Mesenchymal stem cell (in vitro differentiated cells and primary cell): ENCODE data around the gene DUSP9.

Experiments
- DNase-seq: peaks from one replicate; pipeline ENCODE4 v3.0.0-alpha.2; 2013
- H2AFZ ChIP-seq: one replicate; pipeline ENCODE4 v1.6.1; 2013; ENCODE audit warnings: low read depth, mild to moderate bottlenecking, control low read depth, inconsistent platforms, low read length, moderate library complexity
- H2AK5ac ChIP-seq: 2 replicates; pipeline ENCODE4 v1.6.1; 2013; ENCODE audit warnings: low read length, moderate library complexity, mild to moderate bottlenecking, inconsistent platforms; ENCODE audit not compliant: severe bottlenecking
- H2BK120ac ChIP-seq: one replicate; pipeline ENCODE4 v1.6.1; 2013; ENCODE audit warnings: low read depth, mild to moderate bottlenecking, inconsistent platforms, low read length, moderate library complexity
- H2BK12ac ChIP-seq, 2 experiments: one replicate each; pipeline ENCODE4 v1.6.1; 2013; ENCODE audit warnings: inconsistent platforms in 2 of 2, low read length in 2 of 2, mild to moderate bottlenecking in 2 of 2, moderate library complexity in 2 of 2, control low read depth in 1 of 2
- H2BK15ac ChIP-seq: one replicate; pipeline ENCODE4 v1.6.1; 2013; ENCODE audit warnings: mild to moderate bottlenecking, low read depth, inconsistent platforms; ENCODE audit not compliant: poor library complexity, severe bottlenecking
- H2BK5ac ChIP-seq: 2 replicates; pipeline ENCODE4 v1.6.1; 2013; ENCODE audit warnings: low read depth, mild to moderate bottlenecking, low read length, control low read depth, inconsistent platforms; ENCODE audit not compliant: poor library complexity, severe bottlenecking
- H3K14ac ChIP-seq, 2 experiments: one replicate each; pipeline ENCODE4 v1.6.1; 2013; ENCODE audit warnings: inconsistent platforms in 2 of 2, low read length in 2 of 2, control low read depth in 1 of 2, mild to moderate bottlenecking in 1 of 2, moderate library complexity in 1 of 2
- H3K18ac ChIP-seq, 2 experiments: one replicate each; pipeline ENCODE4 v1.6.1; 2013; ENCODE audit warnings: inconsistent platforms in 2 of 2, low read length in 2 of 2, control low read depth in 1 of 2, low read depth in 1 of 2, mild to moderate bottlenecking in 1 of 2
- H3K23ac ChIP-seq, 2 experiments: one replicate each; pipeline ENCODE4 v1.6.1; 2013; ENCODE audit warnings: inconsistent platforms in 2 of 2, low read length in 2 of 2, mild to moderate bottlenecking in 2 of 2, moderate library complexity in 2 of 2, control low read depth in 1 of 2
- H3K27ac ChIP-seq: 2 replicates; pipeline ENCODE4 v1.5.1; 2013; ENCODE audit warnings: mild to moderate bottlenecking, moderate library complexity, low read length, control low read depth, inconsistent platforms; ENCODE audit not compliant: poor library complexity, severe bottlenecking
- H3K27me3 ChIP-seq, 2 experiments: 2 replicates each; pipeline versions ENCODE4 v1.6.1 to v1.7.0; 2013; ENCODE audit warnings: low read length in 2 of 2, mild to moderate bottlenecking in 2 of 2, moderate library complexity in 2 of 2, control low read depth in 1 of 2, inconsistent platforms in 1 of 2; ENCODE audit not compliant: control insufficient read depth in 1 of 2, insufficient read depth in 1 of 2
- H3K36me3 ChIP-seq, 2 experiments: 2 replicates each; pipeline versions ENCODE4 v1.6.1 to v1.7.0; 2013; ENCODE audit warnings: low read length in 2 of 2, control low read depth in 1 of 2, inconsistent platforms in 1 of 2, low read depth in 1 of 2, mild to moderate bottlenecking in 1 of 2; ENCODE audit not compliant: insufficient read depth in 2 of 2, control insufficient read depth in 1 of 2
- H3K4ac ChIP-seq, 2 experiments: one replicate each; pipeline ENCODE4 v1.6.1; 2013; ENCODE audit warnings: inconsistent platforms in 2 of 2, low read length in 2 of 2, mild to moderate bottlenecking in 2 of 2, moderate library complexity in 2 of 2, control low read depth in 1 of 2, low read depth in 1 of 2
- H3K4me1 ChIP-seq: 2 replicates; pipeline ENCODE4 v1.6.1; 2013; ENCODE audit warnings: low read depth, low read length, control low read depth; ENCODE audit not compliant: control insufficient read depth, insufficient read depth
- H3K4me2 ChIP-seq: 2 replicates; pipeline ENCODE4 v1.6.1; 2013; ENCODE audit warnings: low read length, mild to moderate bottlenecking, inconsistent platforms; ENCODE audit not compliant: poor library complexity, severe bottlenecking
- H3K4me3 ChIP-seq, 2 experiments: 2 replicates each; pipeline versions ENCODE4 v1.5.1 to v1.7.0; 2013; ENCODE audit warnings: low read length in 2 of 2, mild to moderate bottlenecking in 2 of 2, control low read depth in 1 of 2, low read depth in 1 of 2; ENCODE audit not compliant: insufficient read depth in 1 of 2
- H3K79me1 ChIP-seq: replicated peaks from 2 replicates; pipeline ENCODE4 v1.6.1; 2013; ENCODE audit warnings: mild to moderate bottlenecking, control low read depth, low read length, inconsistent platforms; ENCODE audit not compliant: poor library complexity, severe bottlenecking
- H3K9ac ChIP-seq: 2 replicates; pipeline ENCODE4 v1.7.0; 2013; ENCODE audit warnings: mild to moderate bottlenecking, low read length, moderate library complexity
- H3K9me3 ChIP-seq: 2 replicates; pipeline ENCODE4 v1.7.0; 2013; ENCODE audit warnings: mild to moderate bottlenecking, low read length; ENCODE audit not compliant: control insufficient read depth
- H4K8ac ChIP-seq: one replicate; pipeline ENCODE4 v1.6.1; 2013; ENCODE audit warnings: inconsistent platforms, mild to moderate bottlenecking, low read length, moderate library complexity
- H4K91ac ChIP-seq: one replicate; pipeline ENCODE4 v1.6.1; 2013; ENCODE audit warnings: mild to moderate bottlenecking, low read length, inconsistent platforms
- WGBS: methylation state at CpG from one replicate; pipeline ENCODE4 v1.1.7; 2013; ENCODE audit warnings: mixed read lengths; 5-methylcytosine and 5-hydroxymethylcytosine counted together

The DUSP9 gene

DNA sequence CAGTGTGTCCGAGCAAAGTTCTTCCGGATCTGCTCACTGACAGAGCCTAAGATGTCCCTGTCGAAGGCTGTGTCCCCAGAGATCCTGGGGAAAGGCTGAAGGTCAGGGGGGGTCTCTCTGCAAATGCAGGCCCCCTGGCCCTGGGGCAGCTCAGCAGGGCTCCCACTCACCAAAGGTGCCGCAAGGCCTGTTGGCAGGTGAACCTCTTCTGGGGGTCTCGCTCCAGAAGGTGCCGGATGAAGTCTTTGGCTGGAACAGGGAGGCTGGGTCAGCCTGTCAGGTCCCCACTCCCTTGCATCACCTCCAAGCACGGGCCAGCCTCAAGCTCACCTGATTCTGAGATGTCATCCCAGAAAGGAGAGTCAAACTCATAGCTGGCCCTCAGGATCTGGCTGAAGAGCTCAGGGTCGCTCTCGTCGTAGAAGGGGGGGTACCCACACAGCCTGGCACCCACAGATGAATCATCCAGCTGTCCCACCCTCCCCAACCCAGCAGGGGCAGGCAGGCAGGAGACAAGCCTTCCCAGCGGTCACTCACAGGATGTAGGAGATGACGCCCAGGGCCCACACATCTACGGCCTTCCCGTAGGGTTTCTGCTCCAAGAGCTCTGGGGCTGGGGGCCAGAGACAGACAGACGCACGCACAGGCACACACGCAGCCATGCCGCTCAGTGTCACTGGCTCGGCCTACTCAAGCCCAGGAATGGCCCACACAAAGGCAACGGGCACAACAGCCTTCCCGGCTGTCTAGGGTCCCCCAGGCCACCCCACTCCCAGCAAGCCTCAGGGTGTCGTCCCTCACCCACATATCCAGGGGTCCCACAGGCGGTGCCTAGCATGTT, 24.0 kb downstream of the DUSP9 start:
- Histone ChIP-seq H3K27me3 (peaks cover 17 to 66% of the 10 kb centered on the region in 2 experiments), H3K4ac (no peak overlapping the region), H3K79me1 (no peaks in the 10 kb centered on the region), H3K23ac (no peak overlapping the region), H4K91ac (no peak overlapping the region), H2BK5ac (no peak overlapping the region), H3K4me1 (peaks cover 5% of the 10 kb centered on the region), H3K9ac (no peak overlapping the region), H4K8ac (no peak overlapping the region), H2BK12ac (no peak overlapping the region), H3K36me3 (no peaks in the 10 kb centered on the region), H2AK5ac (no peak overlapping the region), H3K4me2 (no peak overlapping the region), H2AFZ (no peak overlapping the region), H3K4me3 (no peak overlapping the region), H2BK15ac (no peak overlapping the region), H3K27ac (no peak overlapping the region), H2BK120ac (no peak overlapping the region), H3K9me3 (peaks cover 7% of the 10 kb centered on the region), H3K18ac (no peak overlapping the region), H3K14ac (no peak overlapping the region)
- 93% methylated on average over 19 of the region's 23 CpGs for WGBS
- DNase-seq, result no peak

DNA sequence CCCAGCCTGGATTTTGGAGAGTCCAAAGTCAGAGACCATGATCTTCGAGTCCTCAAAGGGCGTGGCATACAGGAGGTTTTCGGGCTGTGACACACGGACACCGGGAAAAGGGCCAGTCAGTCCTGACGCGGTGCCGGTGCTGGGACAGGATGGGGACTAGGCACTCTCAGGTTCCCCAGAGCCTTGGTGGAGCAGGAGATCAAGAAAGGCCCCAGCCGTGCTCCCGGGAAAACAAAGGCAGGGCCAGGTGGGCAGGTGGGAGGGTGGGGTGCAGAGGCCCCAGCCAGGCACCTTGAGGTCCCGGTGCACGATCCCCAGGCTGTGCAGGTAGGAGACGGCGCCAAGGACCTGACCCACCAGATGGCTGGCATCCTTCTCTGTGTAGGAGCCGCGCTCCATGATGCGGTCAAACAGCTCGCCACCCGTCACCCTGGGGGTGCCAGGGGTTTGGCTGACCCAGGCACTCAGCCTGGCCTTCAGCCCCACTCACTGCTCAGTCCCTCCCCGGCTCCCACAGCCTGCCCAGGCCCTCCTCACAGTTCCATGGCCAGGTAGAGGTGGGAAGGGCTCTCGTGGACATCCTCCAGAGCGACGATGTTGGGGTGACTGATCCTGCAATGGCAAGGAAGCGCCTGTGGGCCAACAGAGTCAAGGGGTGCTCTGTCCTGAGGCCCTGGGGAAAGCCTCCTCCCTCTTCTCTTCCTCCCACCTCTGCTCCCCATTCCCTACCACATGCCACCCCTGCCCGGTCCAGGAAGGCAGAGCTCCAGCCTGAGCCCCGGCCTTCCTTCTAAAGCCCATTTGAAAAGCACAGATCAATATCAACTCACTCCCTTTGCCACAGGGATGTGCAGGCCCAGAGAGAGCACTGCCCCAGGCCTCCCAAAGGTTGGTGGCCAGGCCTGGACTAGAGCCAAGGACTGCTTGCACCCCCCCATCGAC, 24.9 kb downstream of the DUSP9 start:
- Histone ChIP-seq H2AK5ac (no peak overlapping the region), H3K36me3 (no peaks in the 10 kb centered on the region), H3K4me1 (peaks cover 5% of the 10 kb centered on the region), H3K9ac (no peak overlapping the region), H2AFZ (no peak overlapping the region), H3K18ac (no peak overlapping the region), H2BK15ac (no peak overlapping the region), H3K9me3 (peaks cover 2% of the 10 kb centered on the region), H3K14ac (no peak overlapping the region), H3K79me1 (no peaks in the 10 kb centered on the region), H3K4me2 (no peak overlapping the region), H3K27me3 (peaks cover 17 to 61% of the 10 kb centered on the region in 2 experiments), H4K91ac (no peak overlapping the region), H2BK12ac (no peak overlapping the region), H3K4ac (no peak overlapping the region), H3K27ac (no peak overlapping the region), H3K23ac (no peak overlapping the region), H4K8ac (no peak overlapping the region), H2BK120ac (no peak overlapping the region), H3K4me3 (no peak overlapping the region), H2BK5ac (no peak overlapping the region)
- DNase-seq, result no peak
- WGBS, result 91% methylated on average over 20 of the region's 27 CpGs

DNA sequence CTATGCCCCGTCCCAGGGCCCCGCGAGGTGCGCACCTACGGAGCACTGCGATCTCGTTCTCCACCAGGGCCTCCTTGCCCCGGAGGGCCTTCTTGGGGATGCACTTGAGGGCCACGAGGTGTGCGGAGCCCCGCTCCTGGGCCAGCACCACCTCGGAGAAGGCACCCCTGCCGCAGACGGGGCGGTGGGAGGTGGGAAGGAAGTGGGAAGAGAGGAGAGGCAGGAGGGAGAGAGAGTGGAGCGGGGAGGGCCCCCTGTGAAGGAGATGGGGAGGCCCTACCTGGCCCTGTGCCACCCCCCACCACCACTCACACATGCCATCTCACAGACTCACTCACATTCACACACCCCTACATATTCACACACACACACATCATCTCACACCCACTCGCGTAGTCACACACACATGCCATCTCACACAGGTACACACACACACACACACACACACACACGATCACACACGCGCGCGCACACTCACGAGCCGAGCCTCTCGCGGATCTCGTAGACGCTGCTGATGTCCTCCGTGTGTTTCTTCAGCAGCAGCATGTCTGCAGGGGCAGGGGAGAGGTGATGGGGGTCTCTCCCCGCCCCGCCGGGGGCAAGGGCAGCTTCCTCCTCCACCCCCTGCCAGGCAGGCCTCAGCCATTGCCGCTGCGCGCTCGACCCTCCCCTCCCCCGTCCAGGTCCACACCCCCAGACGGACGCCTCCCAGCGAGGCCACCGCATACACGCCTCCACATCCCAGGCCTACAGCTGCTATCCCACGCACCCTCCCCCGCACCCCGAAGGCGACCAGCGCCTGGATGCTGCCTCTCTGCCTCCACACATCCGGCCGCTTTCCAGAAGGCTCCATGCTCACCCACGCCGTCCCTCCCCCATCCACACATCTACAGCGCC, 25.8 kb downstream of the DUSP9 start:
- H3K23ac ChIP-seq, result no peak overlapping the region
- H3K9ac ChIP-seq, result no peak overlapping the region
- WGBS, result 39% methylated on average over 12 of the region's 53 CpGs
- no peak overlapping the region for H4K8ac ChIP-seq
- peaks cover 2% of the 10 kb centered on the region for H3K4me1 ChIP-seq
- H2BK5ac ChIP-seq, result no peak overlapping the region
- H2AK5ac ChIP-seq, result no peak overlapping the region
- no peak overlapping the region for H3K14ac ChIP-seq
- H3K27me3 ChIP-seq, result peaks cover 17 to 55% of the 10 kb centered on the region in 2 experiments
- H3K27ac ChIP-seq, result no peak overlapping the region
- DNase-seq, result no peak
- H2BK12ac ChIP-seq, result no peak overlapping the region
- no peak overlapping the region for H2BK15ac ChIP-seq
- H4K91ac ChIP-seq, result no peak overlapping the region
- no peak overlapping the region for H3K18ac ChIP-seq
- no peaks in the 10 kb centered on the region for H3K79me1 ChIP-seq
- H3K4me3 ChIP-seq, result no peak overlapping the region
- H2AFZ ChIP-seq, result no peak overlapping the region
- H3K9me3 ChIP-seq, result no peaks in the 10 kb centered on the region
- H3K36me3 ChIP-seq, result no peaks in the 10 kb centered on the region
- H2BK120ac ChIP-seq, result no peak overlapping the region
- H3K4me2 ChIP-seq, result no peak overlapping the region
- H3K4ac ChIP-seq, result no peak overlapping the region
